Astrocyte of the spinal cord (primary cell): ENCODE measurements around the gene UBE2J2.

ENCODE experiments used
- DNase-seq: peaks from one replicate; pipeline ENCODE4 v3.0.0; 2011; ENCODE audit warnings: low read depth, low spot score
- H3K4me3 ChIP-seq: 2 replicates; pipeline ENCODE4 v1.5.1; 2011; ENCODE audit warnings: low read depth, mild to moderate bottlenecking, low read length, moderate library complexity
- in situ Hi-C: cut with HindIII; loops from 2 replicates; pipeline ENCODE4 v1.10.0; 2017; ENCODE audit warnings: low sequenced_read_pairs
- TF ChIP-seq, protein P1 (sequence below): IDR thresholded peaks from 2 replicates; pipeline ENCODE4 v1.5.1; 2012; ENCODE audit warnings: low read depth, mild to moderate bottlenecking, low read length, inconsistent platforms

Gene UBE2J2

GRCh38 chr1:1309251-1310108 lies 35.8 kb upstream of the UBE2J2 start:
- in situ Hi-C loops, result no loop called here
- peak overlapping the region; percentile 53 for H3K4me3 ChIP-seq
- DNase-seq, result no peak
- TF ChIP-seq, protein P1, sequence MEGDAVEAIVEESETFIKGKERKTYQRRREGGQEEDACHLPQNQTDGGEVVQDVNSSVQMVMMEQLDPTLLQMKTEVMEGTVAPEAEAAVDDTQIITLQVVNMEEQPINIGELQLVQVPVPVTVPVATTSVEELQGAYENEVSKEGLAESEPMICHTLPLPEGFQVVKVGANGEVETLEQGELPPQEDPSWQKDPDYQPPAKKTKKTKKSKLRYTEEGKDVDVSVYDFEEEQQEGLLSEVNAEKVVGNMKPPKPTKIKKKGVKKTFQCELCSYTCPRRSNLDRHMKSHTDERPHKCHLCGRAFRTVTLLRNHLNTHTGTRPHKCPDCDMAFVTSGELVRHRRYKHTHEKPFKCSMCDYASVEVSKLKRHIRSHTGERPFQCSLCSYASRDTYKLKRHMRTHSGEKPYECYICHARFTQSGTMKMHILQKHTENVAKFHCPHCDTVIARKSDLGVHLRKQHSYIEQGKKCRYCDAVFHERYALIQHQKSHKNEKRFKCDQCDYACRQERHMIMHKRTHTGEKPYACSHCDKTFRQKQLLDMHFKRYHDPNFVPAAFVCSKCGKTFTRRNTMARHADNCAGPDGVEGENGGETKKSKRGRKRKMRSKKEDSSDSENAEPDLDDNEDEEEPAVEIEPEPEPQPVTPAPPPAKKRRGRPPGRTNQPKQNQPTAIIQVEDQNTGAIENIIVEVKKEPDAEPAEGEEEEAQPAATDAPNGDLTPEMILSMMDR, result no peak

DNA sequence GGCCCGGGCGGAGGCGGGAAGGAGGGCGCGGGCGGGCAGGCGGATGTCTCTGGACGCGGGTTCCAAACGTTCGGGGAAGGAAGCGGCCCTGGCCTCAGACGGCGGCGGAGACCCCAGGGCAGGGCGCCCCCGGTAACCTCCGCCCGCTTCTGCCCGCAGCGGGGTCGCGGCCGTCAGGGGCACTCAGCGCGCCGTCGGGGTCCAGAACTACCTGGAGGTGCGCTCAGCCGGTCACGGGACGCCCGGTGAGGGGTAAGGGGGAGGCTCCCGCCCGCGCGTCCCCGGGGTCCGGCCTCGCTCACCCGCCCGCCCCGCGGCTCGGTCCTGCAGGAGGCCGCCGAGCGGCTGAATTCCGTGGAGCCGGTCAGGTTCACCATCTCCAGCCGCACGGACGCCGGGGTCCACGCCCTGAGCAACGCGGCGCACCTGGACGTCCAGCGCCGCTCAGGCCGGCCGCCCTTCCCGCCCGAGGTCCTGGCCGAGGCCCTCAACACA lies 35.1 kb upstream of the UBE2J2 start:
- peak overlapping the region; percentile 53 for H3K4me3 ChIP-seq
- TF ChIP-seq, protein P1, result no peak
- no peak for DNase-seq
- in situ Hi-C loops, result no loop called here

GRCh38 chr1:1307923-1308755 lies 34.5 kb upstream of the UBE2J2 start, which contains the start of the genes ACAP3 and PUSL1:
TSS of gene ACAP3 (minus strand) at chr1:1307930. CDS start at chr1:1307815, 115 bp downstream.
TSS of gene PUSL1 (plus strand) at chr1:1308597. CDS start at chr1:1308644, 47 bp downstream.
- in situ Hi-C loops, result no loop called here

GRCh38 chr1:1307261-1307922 lies 33.7 kb upstream of the UBE2J2 start:
- H3K4me3 ChIP-seq, result peak overlapping the region; percentile 69
- no peak for DNase-seq
- TF ChIP-seq, protein P1, result no peak
- in situ Hi-C loops, result no loop called here

More at GRCh38 chr1:1307923-1308755, 34.5 kb upstream of the UBE2J2 start, which contains the start of the genes ACAP3 and PUSL1:
- H3K4me3 ChIP-seq, result peak within 1 kb of the TSS; percentile 69
- TF ChIP-seq, protein P1, result no peak
- peak; percentile 95 for DNase-seq

DNA sequence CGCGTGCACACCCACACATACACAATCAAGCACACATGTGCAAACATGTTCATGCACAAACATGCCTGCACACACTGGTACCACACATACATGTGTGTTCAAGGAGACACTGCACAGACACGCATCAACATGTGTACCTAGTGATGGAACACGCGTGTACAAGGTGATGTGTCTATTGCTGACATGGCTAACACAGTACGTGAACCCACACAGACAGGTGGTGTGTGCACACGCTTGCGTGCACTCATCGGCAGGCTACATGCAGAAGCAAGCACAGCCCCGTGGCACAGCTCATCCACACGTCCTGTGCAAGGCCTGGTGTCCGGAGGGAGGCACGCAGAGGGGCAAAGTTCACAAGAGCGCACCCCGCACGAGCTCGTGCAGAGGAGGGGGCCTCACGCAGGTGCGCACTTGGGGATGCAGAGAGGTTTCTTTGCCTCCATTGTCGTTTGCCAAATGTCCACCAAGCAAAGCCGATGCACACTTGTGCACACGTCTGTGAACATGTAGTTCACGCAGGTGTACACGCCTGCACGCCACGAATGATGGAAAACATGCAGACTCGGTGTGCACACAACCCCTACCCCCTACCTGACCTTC lies 33.1 kb upstream of the UBE2J2 start:
- DNase-seq, result no peak
- TF ChIP-seq, protein P1, result no peak
- in situ Hi-C loops, result no loop called here
- H3K4me3 ChIP-seq, result peak overlapping the region; percentile 69
